Measurements from ENCODE around the gene FOXE1. TPM values are rescaled to one million over a fixed set of nuclear protein-coding genes. Genes with fewer than 3 reads are reported as not detected.

Gene FOXE1
- total RNA-seq, 1 experiment from 2014 or later: not detected

GRCh38 chr9:97812247-97812543 lies 40.8 kb upstream of the FOXE1 start:
- no peaks in the 10 kb centered on the region for H3K23me2 ChIP-seq (ENCODE audit: insufficient read length, low read depth, low read length, poor library complexity, severe bottlenecking)
- H2AFZ ChIP-seq (ENCODE audit: low read length): no peak overlapping the region
- no peak overlapping the region for H3K23ac ChIP-seq (ENCODE audit: insufficient read length, low read depth, low read length)
- no peak overlapping the region for H3T11ph ChIP-seq (ENCODE audit: low read length)
- no peaks in the 10 kb centered on the region for H4K20me1 ChIP-seq (ENCODE audit: control insufficient read depth, insufficient read depth, insufficient read length)
- no peak for DNase-seq
- no peaks in the 10 kb centered on the region for H3K79me2 ChIP-seq (ENCODE audit: insufficient read depth, low read length)
- no peak overlapping the region for H3K18ac ChIP-seq (ENCODE audit: insufficient read length, low read depth, low read length)
- WGBS (ENCODE audit: extremely low coverage, insufficient read length, low lambda C conversion rate): no CpG with 5 or more reads among the region's 2 CpGs
- H3K79me1 ChIP-seq (ENCODE audit: insufficient read depth, low read depth, low read length, poor library complexity, severe bottlenecking): no peaks in the 10 kb centered on the region
- H3K4me1 ChIP-seq (ENCODE audit: insufficient read depth, low read length): peaks cover 2% of the 10 kb centered on the region; the same call in 1 of the 2 replicates
- no peak overlapping the region for H3K27ac ChIP-seq (ENCODE audit: insufficient read length, low read depth, low read length)
- Mint-ChIP-seq H3K4me1 (peaks cover 26 to 28% of the 10 kb centered on the region in 2 experiments), H3K27me3 (ENCODE audit: low read depth) (peaks cover 17% of the 10 kb centered on the region), H3K27ac (no peak overlapping the region), H3K9me3 (no peaks in the 10 kb centered on the region), H3K36me3 (ENCODE audit: insufficient read depth in 1 of 3, low read depth in 3 of 3) (no peaks in the 10 kb centered on the region), H3K4me3 (no peak overlapping the region)
- no peak overlapping the region for H4K91ac ChIP-seq (ENCODE audit: insufficient read length, low read depth, low read length)
- no peak overlapping the region for H3K14ac ChIP-seq (ENCODE audit: insufficient read depth, low read length)
- no peak overlapping the region for H2BK5ac ChIP-seq (ENCODE audit: insufficient read length, low read length)
- H3K9me3 ChIP-seq (ENCODE audit: control insufficient read depth, low read depth, low read length): no peaks in the 10 kb centered on the region
- no peak for TF ChIP-seq CTCF (conservative IDR thresholded peaks at IDR 0.05)
- H3K4ac ChIP-seq (ENCODE audit: low read depth, low read length): no peak overlapping the region
- H2BK120ac ChIP-seq (ENCODE audit: low read depth, low read length, poor library complexity, severe bottlenecking): no peak overlapping the region
- no peak overlapping the region for H2BK20ac ChIP-seq (ENCODE audit: low read depth, low read length, poor library complexity, severe bottlenecking)
- H3K4me2 ChIP-seq (ENCODE audit: insufficient read depth, insufficient read length, low read length): no peak overlapping the region
- H2BK12ac ChIP-seq (ENCODE audit: insufficient read length, low read depth, low read length): no peak overlapping the region
- H2AK5ac ChIP-seq (ENCODE audit: insufficient read length, low read length): no peak overlapping the region
- H3K27me3 ChIP-seq (ENCODE audit: insufficient read depth, low read length): no peaks in the 10 kb centered on the region
- H4K5ac ChIP-seq (ENCODE audit: insufficient read length, low read depth, low read length): no peak overlapping the region
- no peak overlapping the region for H4K8ac ChIP-seq (replicated peaks; ENCODE audit: insufficient read length, low read depth, low read length)
- H3K9ac ChIP-seq (ENCODE audit: extremely low read depth, insufficient read length, low read length): no peak overlapping the region
- no peak overlapping the region for H3K56ac ChIP-seq (ENCODE audit: insufficient read length, low read depth, low read length)
- H2BK15ac ChIP-seq (ENCODE audit: low read depth, low read length): no peak overlapping the region
